ENCODE results near the gene POLL.
"Not testable (repeated sequence)": the region's sequence is repeated elsewhere in the genome, so short reads cannot be mapped to it uniquely, and the experiment has no call there.

POLL gene

DNA sequence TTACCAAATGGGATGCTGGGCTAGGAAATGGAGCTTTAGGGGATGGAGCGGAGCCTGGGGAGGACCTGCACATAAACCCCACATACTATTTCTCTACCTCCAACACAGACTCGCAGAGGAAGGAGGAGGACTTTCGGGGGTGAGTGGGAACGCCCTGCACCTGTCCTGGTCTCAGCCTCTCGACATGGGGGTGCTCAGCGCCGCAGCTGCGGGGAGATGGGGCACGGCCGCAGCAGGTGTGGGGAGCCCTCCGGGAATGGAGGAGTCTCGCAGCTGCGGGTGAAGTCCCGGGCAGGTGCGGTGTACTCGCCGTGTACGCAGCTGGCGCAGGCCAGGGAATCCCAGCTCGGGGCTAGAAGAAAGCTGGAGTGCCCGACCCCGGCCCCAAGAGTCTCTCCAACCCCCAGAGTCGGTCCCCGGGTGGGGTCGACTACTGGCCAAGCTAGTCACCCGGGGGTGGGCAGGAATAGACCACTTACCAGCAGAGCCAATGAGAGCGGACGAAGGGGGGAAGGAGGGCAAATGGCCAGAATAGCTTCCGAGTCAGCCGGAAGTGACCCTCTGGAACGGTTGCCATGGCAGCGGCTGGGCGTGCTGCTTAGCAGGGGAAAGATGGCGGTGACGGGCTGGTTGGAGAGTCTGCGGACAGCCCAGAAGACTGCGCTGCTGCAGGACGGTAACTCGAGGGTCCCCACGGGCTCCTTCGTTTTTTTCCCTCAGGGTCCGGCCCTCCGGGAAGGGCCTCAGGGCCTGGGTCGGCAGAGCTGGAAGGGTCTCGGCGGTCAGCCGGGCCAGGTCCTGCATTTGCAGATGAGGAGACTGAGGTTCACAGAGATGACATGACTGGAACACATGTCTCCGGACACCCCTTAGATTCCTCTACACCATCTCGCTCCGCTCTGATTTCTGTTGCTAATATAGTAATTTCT lies at the start of gene POLL, which contains the start of gene DPCD:
TSS of gene POLL (minus strand) at position 533 of the 929 bp plus-strand sequence. CDS start 897 bp downstream, outside the sequence.
TSS of gene DPCD (plus strand) at position 597 of the 929 bp plus-strand sequence. CDS start at position 613, 16 bp downstream.
- peak; percentile 86 for DNase-seq

GRCh38 chr10:101633510-101633909 lies 45.5 kb upstream of the POLL start:
- not testable (repeated sequence) for DNase-seq

- no peak for DNase-seq
Observed at GRCh38 chr10:101631821-101632475, 43.9 kb upstream of the POLL start.

DNA sequence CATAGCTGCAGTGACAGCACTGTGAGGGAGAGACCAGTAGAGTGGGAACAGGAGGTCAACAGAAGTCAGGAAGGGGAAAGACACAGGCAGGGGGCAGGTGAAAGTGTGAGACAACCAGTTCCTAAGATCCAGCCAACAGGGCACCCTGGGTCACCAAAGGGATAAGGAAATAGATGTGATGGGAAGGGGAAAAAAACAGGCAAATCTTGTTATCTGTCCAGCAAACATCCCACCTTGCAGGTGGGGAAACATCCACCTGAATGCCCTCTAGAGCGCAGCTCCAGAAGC lies 42.5 kb upstream of the POLL start:
- DNase-seq: no peak

- no peak for DNase-seq
Observed at GRCh38 chr10:101629837-101630632, 42.0 kb upstream of the POLL start.

- no peak for DNase-seq
Observed at GRCh38 chr10:101625821-101626412, 37.9 kb upstream of the POLL start.

- no peak for DNase-seq
Observed at GRCh38 chr10:101624526-101625102, 36.6 kb upstream of the POLL start.

GRCh38 chr10:101623528-101623927 lies 35.5 kb upstream of the POLL start:
- no peak for DNase-seq

- DNase-seq: no peak
Observed at GRCh38 chr10:101619983-101620382, 31.9 kb upstream of the POLL start.

DNA sequence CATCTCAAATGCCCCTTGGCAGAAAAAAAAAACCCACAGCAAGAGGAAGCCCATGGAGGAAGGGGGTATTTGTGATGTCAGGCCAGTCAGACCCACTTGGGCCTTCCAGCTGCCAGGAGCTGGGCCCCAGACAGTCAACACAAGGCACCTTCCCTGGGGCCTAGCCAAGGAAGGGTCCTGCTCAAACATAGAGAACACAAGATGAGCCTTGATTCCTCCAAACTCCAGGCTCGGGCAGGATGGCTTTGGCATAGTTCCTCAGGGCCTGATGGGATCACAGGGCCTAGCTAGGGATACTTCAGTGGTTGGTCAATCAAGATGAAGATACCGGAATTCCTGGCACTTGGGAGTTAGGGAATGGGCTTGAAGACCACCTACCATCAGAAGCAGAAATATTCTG lies 30.8 kb upstream of the POLL start:
- DNase-seq: no peak

- DNase-seq: no peak
Observed at GRCh38 chr10:101617824-101618568, 29.9 kb upstream of the POLL start.

DNA sequence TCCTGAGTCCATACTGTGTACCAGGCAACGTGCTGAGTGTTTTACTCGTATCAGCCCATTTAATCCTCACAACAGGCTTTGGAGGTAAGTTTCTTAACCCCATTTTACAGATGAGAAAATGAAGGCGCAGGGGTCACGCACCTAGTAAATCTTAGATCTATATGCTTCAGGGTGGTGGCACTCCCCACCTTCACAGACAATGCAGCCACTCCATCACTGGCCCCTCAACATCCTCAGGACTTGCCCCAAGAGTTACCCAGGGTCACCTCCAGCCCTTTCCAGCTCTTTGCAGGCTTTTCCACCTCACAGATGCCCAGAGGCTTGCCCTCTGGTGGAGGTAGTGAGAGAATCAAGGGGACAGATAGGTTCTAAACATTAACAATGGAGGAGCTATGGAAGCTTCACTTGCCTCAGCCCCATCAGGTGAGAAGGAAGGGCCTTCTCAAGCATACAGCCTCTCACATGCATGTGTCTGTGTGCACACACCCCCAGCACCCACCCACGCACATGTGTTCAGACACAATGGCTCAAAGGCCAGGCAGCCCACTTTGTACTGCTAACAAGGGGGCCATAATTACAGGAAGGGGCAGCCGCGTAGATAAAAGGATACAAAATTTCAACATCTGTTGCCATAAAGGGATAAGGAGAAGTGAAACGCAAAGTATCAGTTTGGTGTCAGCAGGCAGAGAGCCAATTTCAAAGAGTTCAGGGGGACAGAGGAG lies 29.2 kb upstream of the POLL start:
- DNase-seq: no peak

- no peak for DNase-seq
Observed at GRCh38 chr10:101616415-101617101, 28.5 kb upstream of the POLL start.

DNA sequence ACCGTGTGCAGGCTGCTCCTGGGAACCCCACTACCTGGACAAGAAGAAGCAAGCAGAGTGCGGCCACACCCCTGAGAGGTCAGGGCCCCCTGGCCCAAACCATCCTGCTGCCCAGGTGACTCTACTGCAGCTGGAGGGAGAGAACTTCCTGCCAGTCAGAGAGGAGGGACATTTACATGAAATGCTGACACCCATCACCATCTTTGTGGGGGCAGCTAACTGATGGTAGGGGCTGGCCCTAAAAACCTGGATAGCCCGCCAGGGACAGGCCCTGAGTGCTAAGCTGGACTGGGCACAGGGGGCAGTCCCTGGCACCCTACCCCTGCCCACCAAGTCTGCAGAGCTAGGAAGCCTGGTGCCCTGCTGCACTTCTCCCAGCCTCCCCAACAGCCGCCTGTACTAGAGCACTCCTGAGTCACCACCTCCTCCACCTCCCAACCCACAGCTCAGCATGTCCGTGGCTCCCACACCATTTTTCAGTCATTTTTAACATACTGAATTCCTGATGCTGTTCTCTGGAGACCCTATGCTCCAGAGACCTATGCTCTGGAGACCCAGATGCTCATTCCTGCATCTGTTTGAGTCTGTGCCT lies 27.6 kb upstream of the POLL start:
- no peak for DNase-seq

- DNase-seq: no peak
Observed at GRCh38 chr10:101614663-101615524, 26.8 kb upstream of the POLL start.

- no peak for DNase-seq
Observed at GRCh38 chr10:101613646-101614045, 25.6 kb upstream of the POLL start.

DNA sequence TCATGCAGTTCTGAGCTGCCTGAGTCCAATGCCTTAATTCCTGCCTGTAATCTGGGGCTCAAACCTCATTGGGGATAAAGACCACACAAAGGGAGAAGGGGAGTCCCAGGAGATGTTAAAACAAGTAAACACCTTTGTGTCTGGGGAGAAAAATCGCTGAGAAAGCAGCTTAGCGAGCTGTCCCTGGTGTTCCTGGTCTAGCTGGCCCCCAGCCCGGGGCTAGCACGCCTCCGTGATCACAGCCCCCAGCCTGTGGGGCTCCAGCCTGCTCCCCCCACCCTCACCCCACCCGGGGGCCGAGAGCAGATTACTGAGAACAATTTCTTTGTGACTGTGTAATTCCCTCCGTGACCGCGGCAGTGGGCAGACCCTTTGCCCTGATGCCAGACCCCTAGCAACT lies 24.8 kb upstream of the POLL start:
- no peak for DNase-seq

GRCh38 chr10:101612086-101612485 lies 24.0 kb upstream of the POLL start:
- no peak for DNase-seq
